ENCODE results near the gene NR2C1.

- no peak for TF ChIP-seq CTCF (IDR thresholded peaks at IDR 0.05 in 2 of 3, conservative IDR thresholded peaks at IDR 0.05 in 1 of 3; ENCODE audit: borderline replicate concordance in 1 of 3, insufficient read depth in 1 of 3, low read depth in 2 of 3, low read length in 2 of 3)
- no peak for TF ChIP-seq ZNF274 (IDR thresholded peaks at IDR 0.05; ENCODE audit: low read depth, low read length)
- no peak for TF ChIP-seq RAD21 (IDR thresholded peaks at IDR 0.05; ENCODE audit: low read depth)
- TF ChIP-seq REST (IDR thresholded peaks at IDR 0.05; ENCODE audit: low read depth) = no peak
- no peak for TF ChIP-seq POLR2AphosphoS5 (IDR thresholded peaks at IDR 0.05; ENCODE audit: low read depth, low read length)
- no peak for TF ChIP-seq EZH2phosphoT487 (IDR thresholded peaks at IDR 0.05; ENCODE audit: borderline replicate concordance)
- no peak for TF ChIP-seq SIN3A (IDR thresholded peaks at IDR 0.05; ENCODE audit: low read depth)
- no peak for TF ChIP-seq CBX3 (IDR thresholded peaks at IDR 0.05; ENCODE audit: low read depth)
These were observed 102.9 kb downstream of the NR2C1 start for GRCh38 chr12:94970560-94970959.
